Progenitor cell of endocrine pancreas (in vitro differentiated cells): Measurements from ENCODE around the gene LHCGR. TPM values are rescaled to one million over a fixed set of nuclear protein-coding genes. Genes with fewer than 3 reads are reported as not detected.

Source experiments
- DNase-seq: peaks from one replicate; pipeline ENCODE4 v3.0.0; 2021; ENCODE audit warnings: low spot score; ENCODE audit not compliant: unreplicated experiment
- H3K27ac Mint-ChIP-seq: 2 replicates; pipeline ENCODE4 v1.8.0; 2021; ENCODE audit warnings: mild to moderate bottlenecking, moderate library complexity, mixed read lengths
- H3K27me3 Mint-ChIP-seq: 2 replicates; pipeline ENCODE4 v1.8.0; 2021; ENCODE audit warnings: mixed read lengths
- H3K36me3 Mint-ChIP-seq: 2 replicates; pipeline ENCODE4 v1.8.0; 2022; ENCODE audit warnings: mixed read lengths; ENCODE audit not compliant: insufficient read depth
- H3K4me1 Mint-ChIP-seq: 2 replicates; pipeline ENCODE4 v1.8.0; 2021; ENCODE audit warnings: low read depth, mixed read lengths
- H3K4me3 Mint-ChIP-seq: 2 replicates; pipeline ENCODE4 v1.8.0; 2021; ENCODE audit warnings: low read depth, mild to moderate bottlenecking, moderate library complexity, mixed read lengths
- H3K9me3 Mint-ChIP-seq: 2 replicates; pipeline ENCODE4 v1.8.0; 2021; ENCODE audit warnings: low read depth, mixed read lengths
- long read RNA-seq: library from polyadenylated mRNA; unstranded; transcript quantifications from one replicate; pipeline ENCODE4 v2.0.0, GENCODE V29; 2020
- total RNA-seq: library from RNA; stranded (reverse); gene quantifications from 2 replicates; pipeline ENCODE4 v1.2.1, GENCODE V29; 2021
- TF ChIP-seq, protein P1 (sequence below): fragments of 200-600 bp; sonication (generic); IDR thresholded peaks from one replicate; pipeline ENCODE4 v1.5.0; 2021; ENCODE audit warnings: antibody characterized with exemption, mild to moderate bottlenecking; ENCODE audit not compliant: unreplicated experiment

Gene LHCGR
- total RNA-seq: not detected in 2 replicates
- long read RNA-seq: 0 reads

DNA sequence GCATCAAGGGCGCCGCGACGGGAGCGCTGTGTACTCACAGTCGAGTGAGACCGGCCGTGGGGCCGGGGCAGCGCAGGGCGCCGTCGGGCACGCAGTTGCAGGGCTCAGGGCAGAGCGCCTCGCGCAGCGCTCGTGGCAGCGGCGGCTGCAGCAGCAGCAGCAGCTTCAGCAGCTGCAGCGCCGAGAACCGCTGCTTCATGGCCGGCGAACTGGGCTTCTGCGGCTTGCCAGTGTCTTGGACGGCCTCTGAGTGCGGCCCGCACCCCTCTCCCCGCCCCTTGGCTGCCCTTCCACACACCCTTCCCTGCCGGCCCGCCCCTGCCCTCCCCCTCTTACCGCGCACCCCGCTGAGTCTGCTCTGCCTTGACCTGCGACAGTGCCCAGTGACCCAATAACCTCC lies at the start of gene LHCGR:
TSS of gene LHCGR (minus strand) at position 252 of the 400 bp plus-strand sequence. CDS start at position 199, 53 bp downstream.
- peak within 1 kb of the TSS; percentile 53 for H3K4me3 Mint-ChIP-seq

DNA sequence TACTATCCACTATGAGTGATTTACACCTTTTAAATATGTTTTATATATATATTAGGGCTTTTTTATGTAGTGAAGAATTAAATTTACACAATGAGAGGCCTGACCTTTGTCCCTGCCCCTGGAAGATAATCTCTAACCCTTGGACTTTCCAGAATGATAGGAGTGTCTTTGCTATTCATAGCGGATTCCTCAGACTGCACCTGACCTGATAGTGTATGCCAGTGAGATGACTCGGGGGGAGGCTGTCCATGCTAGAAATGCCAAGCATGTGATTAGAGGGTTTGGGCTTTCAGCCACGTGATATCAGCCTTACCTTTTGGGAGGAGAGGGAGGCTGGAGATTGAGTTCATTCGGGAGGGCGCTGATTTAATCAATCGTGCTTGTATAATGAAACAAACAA lies 44.1 kb upstream of the LHCGR start:
- no peak overlapping the region for H3K4me3 Mint-ChIP-seq
- H3K36me3 Mint-ChIP-seq: no peaks in the 10 kb centered on the region
- DNase-seq: no peak
- H3K4me1 Mint-ChIP-seq: peaks cover 2% of the 10 kb centered on the region
- TF ChIP-seq, protein P1, sequence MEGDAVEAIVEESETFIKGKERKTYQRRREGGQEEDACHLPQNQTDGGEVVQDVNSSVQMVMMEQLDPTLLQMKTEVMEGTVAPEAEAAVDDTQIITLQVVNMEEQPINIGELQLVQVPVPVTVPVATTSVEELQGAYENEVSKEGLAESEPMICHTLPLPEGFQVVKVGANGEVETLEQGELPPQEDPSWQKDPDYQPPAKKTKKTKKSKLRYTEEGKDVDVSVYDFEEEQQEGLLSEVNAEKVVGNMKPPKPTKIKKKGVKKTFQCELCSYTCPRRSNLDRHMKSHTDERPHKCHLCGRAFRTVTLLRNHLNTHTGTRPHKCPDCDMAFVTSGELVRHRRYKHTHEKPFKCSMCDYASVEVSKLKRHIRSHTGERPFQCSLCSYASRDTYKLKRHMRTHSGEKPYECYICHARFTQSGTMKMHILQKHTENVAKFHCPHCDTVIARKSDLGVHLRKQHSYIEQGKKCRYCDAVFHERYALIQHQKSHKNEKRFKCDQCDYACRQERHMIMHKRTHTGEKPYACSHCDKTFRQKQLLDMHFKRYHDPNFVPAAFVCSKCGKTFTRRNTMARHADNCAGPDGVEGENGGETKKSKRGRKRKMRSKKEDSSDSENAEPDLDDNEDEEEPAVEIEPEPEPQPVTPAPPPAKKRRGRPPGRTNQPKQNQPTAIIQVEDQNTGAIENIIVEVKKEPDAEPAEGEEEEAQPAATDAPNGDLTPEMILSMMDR: no peak
- no peaks in the 10 kb centered on the region for H3K27me3 Mint-ChIP-seq
- no peak overlapping the region for H3K27ac Mint-ChIP-seq
- no peaks in the 10 kb centered on the region for H3K9me3 Mint-ChIP-seq

More for the DNA sequence above, at the start of gene LHCGR:
- Mint-ChIP-seq H3K4me1 (peaks cover 6% of the 10 kb centered on the region), H3K9me3 (no peaks in the 10 kb centered on the region), H3K36me3 (no peaks in the 10 kb centered on the region), H3K27me3 (peaks cover 44% of the 10 kb centered on the region), H3K27ac (no peak within 1 kb of the TSS)
- DNase-seq: peak; percentile 22
- TF ChIP-seq, protein P1: no peak

DNA sequence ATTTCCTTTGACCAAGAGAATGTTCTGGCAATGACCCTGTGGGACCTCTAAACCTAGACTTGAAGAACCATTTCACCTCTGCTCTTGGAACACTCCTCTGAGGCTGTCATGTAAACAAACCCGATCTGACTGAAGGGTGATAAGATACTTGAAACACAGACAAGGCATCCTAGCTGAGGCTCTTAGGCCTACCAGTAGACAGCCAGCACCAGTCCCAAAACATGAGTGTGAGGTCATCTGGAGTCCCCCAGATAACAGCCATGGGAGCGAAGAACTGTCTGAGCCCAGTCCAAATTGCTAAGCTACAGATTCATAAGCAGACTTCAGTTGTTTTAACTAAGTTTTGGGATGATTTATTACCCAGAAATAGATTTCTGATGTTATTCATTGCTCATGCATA lies 39.5 kb upstream of the LHCGR start:
- Mint-ChIP-seq H3K4me1 (peaks cover 2% of the 10 kb centered on the region), H3K36me3 (no peaks in the 10 kb centered on the region), H3K27ac (no peak overlapping the region), H3K27me3 (peaks cover 2% of the 10 kb centered on the region), H3K9me3 (no peaks in the 10 kb centered on the region), H3K4me3 (no peak overlapping the region)
- TF ChIP-seq, protein P1: no peak
- no peak for DNase-seq

DNA sequence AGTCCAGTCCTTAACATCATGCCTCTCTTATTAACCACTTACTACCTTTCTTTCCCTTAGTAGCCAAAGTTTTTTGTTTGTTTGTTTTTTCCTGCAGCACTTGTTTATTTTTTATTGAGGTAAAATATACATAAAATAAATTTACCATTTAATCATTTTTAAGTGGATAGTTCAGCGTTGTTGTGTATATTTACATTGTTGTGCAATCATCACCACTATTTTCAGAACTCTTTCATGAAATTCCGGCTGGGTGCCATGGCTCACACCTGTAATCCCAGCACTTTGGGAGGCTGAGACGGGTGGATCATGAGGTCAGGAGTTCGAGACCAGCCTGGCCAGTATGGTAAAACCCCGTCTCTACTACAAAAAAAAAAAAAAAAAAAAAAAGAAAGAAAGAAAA lies 38.1 kb upstream of the LHCGR start:
- no peak overlapping the region for H3K4me3 Mint-ChIP-seq
- H3K36me3 Mint-ChIP-seq: no peaks in the 10 kb centered on the region
- DNase-seq: no peak
- TF ChIP-seq, protein P1: no peak
- no peaks in the 10 kb centered on the region for H3K9me3 Mint-ChIP-seq
- no peak overlapping the region for H3K27ac Mint-ChIP-seq
- H3K27me3 Mint-ChIP-seq: peaks cover 2% of the 10 kb centered on the region
- H3K4me1 Mint-ChIP-seq: no peaks in the 10 kb centered on the region

DNA sequence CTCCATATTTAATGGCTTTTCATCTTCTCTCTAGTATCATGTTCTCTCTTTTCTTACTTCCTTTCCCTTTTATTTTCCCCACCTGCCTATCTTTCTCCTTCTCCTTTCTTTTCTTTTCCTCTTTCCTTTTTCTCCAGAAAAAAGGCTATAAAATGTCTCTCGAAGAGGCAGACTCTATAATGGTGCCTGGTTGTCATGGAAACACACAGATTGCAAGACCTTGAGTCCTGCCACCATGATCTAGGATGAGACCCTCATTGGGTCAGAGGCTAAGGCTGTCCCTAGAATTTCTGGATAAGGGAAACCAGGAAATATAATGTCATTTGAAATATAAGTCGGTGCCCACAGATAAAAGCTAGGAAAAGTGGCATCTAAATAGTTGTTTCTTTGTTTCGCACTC lies 36.5 kb upstream of the LHCGR start:
- Mint-ChIP-seq H3K27me3 (peaks cover 2% of the 10 kb centered on the region), H3K4me1 (no peaks in the 10 kb centered on the region), H3K36me3 (no peaks in the 10 kb centered on the region), H3K4me3 (no peak overlapping the region), H3K27ac (no peak overlapping the region), H3K9me3 (no peaks in the 10 kb centered on the region)
- TF ChIP-seq, protein P1: no peak
- DNase-seq: no peak
